WTC11 (cell line): ENCODE measurements around the gene LARP1.

Experiments
- CTCF ChIP-seq: fragments of 200-600 bp; IDR thresholded peaks from 2 replicates; pipeline ENCODE4 v1.8.0; 2022; ENCODE audit warnings: antibody characterized with exemption
- FOXP1 ChIP-seq: sonication (generic); formaldehyde crosslinking; IDR thresholded peaks from 2 replicates; pipeline ENCODE4 v1.8.0; 2022; ENCODE audit warnings: missing genetic modification reagents, mild to moderate bottlenecking, moderate library complexity, borderline replicate concordance
- GABPB1 ChIP-seq: sonication (generic); formaldehyde crosslinking; IDR thresholded peaks from 2 replicates; pipeline ENCODE4 v1.8.1; 2023; ENCODE audit warnings: mild to moderate bottlenecking, missing genetic modification reagents
- GRHL2 ChIP-seq: fragments of 250-450 bp; sonication (Bioruptor Pico); IDR thresholded peaks from 2 replicates; pipeline ENCODE4 v1.8.0; 2022; ENCODE audit warnings: mild to moderate bottlenecking, moderate library complexity; ENCODE audit not compliant: insufficient replicate concordance, severe bottlenecking
- RORB ChIP-seq: fragments of 250-450 bp; sonication (Bioruptor Pico); IDR thresholded peaks from 2 replicates; pipeline ENCODE4 v1.9.0; 2021; ENCODE audit warnings: mild to moderate bottlenecking
- ZBTB21 ChIP-seq: sonication (generic); formaldehyde crosslinking; IDR thresholded peaks from 2 replicates; pipeline ENCODE4 v1.8.1; 2023; ENCODE audit warnings: mild to moderate bottlenecking, missing genetic modification reagents, borderline replicate concordance

DNA sequence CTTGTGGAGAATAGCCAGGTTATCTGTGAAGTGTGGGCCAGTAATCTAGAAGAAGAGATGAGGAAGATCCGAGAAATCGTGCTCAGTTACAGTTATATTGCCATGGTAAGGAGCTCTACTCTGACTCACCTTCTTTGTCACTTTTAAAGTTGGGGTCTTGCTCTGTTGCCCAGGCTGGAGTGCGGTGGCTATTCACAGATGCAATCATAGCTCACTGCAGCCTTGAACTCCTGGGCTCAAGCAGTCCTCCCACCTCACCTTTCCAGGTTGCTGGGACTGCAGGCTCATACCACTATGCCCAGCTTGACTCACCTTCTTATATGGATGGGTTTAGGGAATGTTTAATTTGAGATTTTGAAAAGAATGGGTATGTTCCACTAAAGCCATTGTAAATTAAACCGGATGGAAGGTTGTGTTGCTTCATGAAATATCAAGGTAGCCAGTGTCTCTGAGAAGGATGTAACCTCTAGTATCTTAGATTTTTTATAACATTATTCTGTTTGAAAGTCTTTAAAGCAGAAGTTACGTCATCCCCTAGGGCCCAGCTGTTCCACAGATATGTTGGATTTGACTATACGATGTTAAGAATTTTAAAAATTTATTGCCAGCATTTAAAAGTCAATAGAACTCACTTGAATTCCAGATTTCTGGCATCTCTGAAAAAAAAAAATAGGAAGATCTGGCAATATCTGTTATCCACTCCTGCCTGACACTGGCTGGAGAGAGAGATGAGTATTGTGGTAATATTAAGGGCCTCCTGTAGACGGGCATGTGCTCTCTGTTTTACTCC is 108.3 kb downstream of the LARP1 start:
- no peak for TF ChIP-seq ZBTB21 (CRISPR knock-in tag)
- TF ChIP-seq CTCF, result no peak
- TF ChIP-seq GABPB1 (CRISPR knock-in tag), result no peak
- no peak for TF ChIP-seq FOXP1
- TF ChIP-seq RORB (CRISPR knock-in tag), result no peak
- no peak for TF ChIP-seq GRHL2 (CRISPR knock-in tag)
